K562 (cell line): ENCODE results near the gene FAM227B. TPM values are rescaled to one million over a fixed set of nuclear protein-coding genes. Genes with fewer than 3 reads are reported as not detected.

Source experiments
- CBX2 ChIP-seq: fragments of 200-600 bp; sonication (generic); IDR thresholded peaks from one replicate; pipeline ENCODE4 v1.6.1; 2012; ENCODE audit warnings: mild to moderate bottlenecking, low read length, inconsistent platforms; ENCODE audit not compliant: insufficient read depth, poor library complexity, severe bottlenecking
- GTF2F1 ChIP-seq: IDR thresholded peaks from 2 replicates; pipeline ENCODE4 v1.6.1; 2011; ENCODE audit warnings: low read depth, low read length, improper control_type of control experiment
- NCOA4 ChIP-seq: fragments of 450-650 bp; IDR thresholded peaks from 2 replicates; pipeline ENCODE4 v1.6.1; 2018; ENCODE audit warnings: mild to moderate bottlenecking; ENCODE audit not compliant: partially characterized antibody
- POLR2AphosphoS5 ChIP-seq: IDR thresholded peaks from 2 replicates; pipeline ENCODE4 v1.6.1; 2011; ENCODE audit warnings: mild to moderate bottlenecking, low read depth, low read length, moderate library complexity; ENCODE audit not compliant: control insufficient read depth, insufficient read depth
- TAF1 ChIP-seq: IDR thresholded peaks from 2 replicates; pipeline ENCODE4 v1.6.1; 2011; ENCODE audit warnings: mild to moderate bottlenecking, low read length, moderate library complexity; ENCODE audit not compliant: insufficient read depth, control insufficient read depth, severe bottlenecking; ENCODE audit errors: extremely low read depth
- TRIM28 ChIP-seq: fragments of 450-650 bp; IDR thresholded peaks from 2 replicates; pipeline ENCODE4 v1.6.1; 2017
- ZFX ChIP-seq: sonication (generic); formaldehyde crosslinking; IDR thresholded peaks from 2 replicates; pipeline ENCODE4 v1.8.0; 2022; ENCODE audit warnings: mild to moderate bottlenecking, missing genetic modification reagents, moderate library complexity
- polyA plus RNA-seq, 8 experiments: library from polyadenylated mRNA; depleted of rRNA in 4 of 8; stranded (reverse) in 5 of 8; unstranded in 3 of 8; fragments of >200 nt; fragmentation: Nextera tagmentation in 2 of 8; fragmentation: Illumina TruSeq in 1 of 8; extraction: Ambion mirVana in 2 of 8; extraction: Trizol in 1 of 8; gene quantifications; 2 replicates each; pipeline versions ENCODE4 v1.2.1 to v1.2.3, GENCODE V29; 2011 to 2014; ENCODE audit warnings: inconsistent platforms in 1 of 8, missing spikeins in 1 of 8
- total RNA-seq, 7 experiments: library from RNA; depleted of rRNA in 6 of 7; stranded (reverse); fragments of >200 nt in 6 of 7; fragmentation: Illumina TruSeq in 2 of 7; extraction: Trizol in 2 of 7; gene quantifications; 2 replicates each; pipeline versions ENCODE4 v1.2.1 to v1.2.3, GENCODE V29; 2011 to 2021; ENCODE audit warnings: low replicate concordance in 1 of 7
- TF ChIP-seq, protein P1 (sequence below): fragments of 450-650 bp; IDR thresholded peaks from 2 replicates; pipeline ENCODE4 v1.6.1; 2016; ENCODE audit warnings: mild to moderate bottlenecking, moderate library complexity
- TF ChIP-seq, protein P2 (sequence below): fragments of 250-450 bp; sonication (Bioruptor Pico); IDR thresholded peaks from 2 replicates; pipeline ENCODE4 v1.5.0; 2021
- TF ChIP-seq, protein P3 (sequence below): fragments of 450-650 bp; IDR thresholded peaks from 2 replicates; pipeline ENCODE4 v1.6.1; 2017; ENCODE audit warnings: antibody characterized with exemption, mild to moderate bottlenecking

Gene FAM227B
- total and polyA plus RNA-seq, 9 of the 15 experiments (the other 6 are each of a cell fraction or from before 2014, with no cell fraction given): 5.1 to 12.5 (median 11.2) TPM

DNA sequence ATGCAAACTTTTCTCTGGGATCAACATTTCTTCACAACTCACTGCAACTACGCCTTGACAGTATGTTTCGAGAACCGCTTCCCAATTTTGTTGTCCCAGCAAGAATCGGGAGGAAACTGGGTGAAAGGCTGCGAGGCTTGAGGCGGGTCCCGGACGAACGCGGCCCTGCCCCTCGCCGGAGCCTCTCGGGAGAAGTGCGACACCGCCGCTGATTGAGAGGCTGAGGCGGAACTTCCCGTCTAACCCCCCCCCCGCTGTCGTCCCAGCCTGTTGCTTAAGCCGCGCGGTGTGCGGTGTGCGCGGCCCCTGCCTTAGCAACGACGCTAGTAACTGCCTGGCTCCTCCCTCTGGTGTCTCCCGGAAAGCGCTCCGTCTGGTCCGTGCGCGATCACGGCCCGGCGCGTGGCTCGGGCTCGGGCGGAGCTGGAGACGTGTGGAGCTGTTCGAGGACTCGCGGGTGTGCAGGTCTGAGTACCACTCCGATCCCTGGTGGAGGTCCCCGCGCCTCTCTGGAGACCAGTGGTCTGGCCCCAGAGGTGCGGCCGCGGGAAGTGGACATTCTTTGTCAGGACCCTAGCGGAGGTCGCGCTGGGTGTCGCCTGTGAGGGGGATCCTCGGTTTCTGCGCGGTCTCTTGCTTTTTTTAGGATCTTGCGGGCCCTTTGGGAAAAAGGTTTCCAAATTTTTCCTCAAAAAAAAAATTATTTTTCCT lies at the start of gene FAM227B, which contains the start of gene DTWD1 (continued):
- TF ChIP-seq, protein P1, sequence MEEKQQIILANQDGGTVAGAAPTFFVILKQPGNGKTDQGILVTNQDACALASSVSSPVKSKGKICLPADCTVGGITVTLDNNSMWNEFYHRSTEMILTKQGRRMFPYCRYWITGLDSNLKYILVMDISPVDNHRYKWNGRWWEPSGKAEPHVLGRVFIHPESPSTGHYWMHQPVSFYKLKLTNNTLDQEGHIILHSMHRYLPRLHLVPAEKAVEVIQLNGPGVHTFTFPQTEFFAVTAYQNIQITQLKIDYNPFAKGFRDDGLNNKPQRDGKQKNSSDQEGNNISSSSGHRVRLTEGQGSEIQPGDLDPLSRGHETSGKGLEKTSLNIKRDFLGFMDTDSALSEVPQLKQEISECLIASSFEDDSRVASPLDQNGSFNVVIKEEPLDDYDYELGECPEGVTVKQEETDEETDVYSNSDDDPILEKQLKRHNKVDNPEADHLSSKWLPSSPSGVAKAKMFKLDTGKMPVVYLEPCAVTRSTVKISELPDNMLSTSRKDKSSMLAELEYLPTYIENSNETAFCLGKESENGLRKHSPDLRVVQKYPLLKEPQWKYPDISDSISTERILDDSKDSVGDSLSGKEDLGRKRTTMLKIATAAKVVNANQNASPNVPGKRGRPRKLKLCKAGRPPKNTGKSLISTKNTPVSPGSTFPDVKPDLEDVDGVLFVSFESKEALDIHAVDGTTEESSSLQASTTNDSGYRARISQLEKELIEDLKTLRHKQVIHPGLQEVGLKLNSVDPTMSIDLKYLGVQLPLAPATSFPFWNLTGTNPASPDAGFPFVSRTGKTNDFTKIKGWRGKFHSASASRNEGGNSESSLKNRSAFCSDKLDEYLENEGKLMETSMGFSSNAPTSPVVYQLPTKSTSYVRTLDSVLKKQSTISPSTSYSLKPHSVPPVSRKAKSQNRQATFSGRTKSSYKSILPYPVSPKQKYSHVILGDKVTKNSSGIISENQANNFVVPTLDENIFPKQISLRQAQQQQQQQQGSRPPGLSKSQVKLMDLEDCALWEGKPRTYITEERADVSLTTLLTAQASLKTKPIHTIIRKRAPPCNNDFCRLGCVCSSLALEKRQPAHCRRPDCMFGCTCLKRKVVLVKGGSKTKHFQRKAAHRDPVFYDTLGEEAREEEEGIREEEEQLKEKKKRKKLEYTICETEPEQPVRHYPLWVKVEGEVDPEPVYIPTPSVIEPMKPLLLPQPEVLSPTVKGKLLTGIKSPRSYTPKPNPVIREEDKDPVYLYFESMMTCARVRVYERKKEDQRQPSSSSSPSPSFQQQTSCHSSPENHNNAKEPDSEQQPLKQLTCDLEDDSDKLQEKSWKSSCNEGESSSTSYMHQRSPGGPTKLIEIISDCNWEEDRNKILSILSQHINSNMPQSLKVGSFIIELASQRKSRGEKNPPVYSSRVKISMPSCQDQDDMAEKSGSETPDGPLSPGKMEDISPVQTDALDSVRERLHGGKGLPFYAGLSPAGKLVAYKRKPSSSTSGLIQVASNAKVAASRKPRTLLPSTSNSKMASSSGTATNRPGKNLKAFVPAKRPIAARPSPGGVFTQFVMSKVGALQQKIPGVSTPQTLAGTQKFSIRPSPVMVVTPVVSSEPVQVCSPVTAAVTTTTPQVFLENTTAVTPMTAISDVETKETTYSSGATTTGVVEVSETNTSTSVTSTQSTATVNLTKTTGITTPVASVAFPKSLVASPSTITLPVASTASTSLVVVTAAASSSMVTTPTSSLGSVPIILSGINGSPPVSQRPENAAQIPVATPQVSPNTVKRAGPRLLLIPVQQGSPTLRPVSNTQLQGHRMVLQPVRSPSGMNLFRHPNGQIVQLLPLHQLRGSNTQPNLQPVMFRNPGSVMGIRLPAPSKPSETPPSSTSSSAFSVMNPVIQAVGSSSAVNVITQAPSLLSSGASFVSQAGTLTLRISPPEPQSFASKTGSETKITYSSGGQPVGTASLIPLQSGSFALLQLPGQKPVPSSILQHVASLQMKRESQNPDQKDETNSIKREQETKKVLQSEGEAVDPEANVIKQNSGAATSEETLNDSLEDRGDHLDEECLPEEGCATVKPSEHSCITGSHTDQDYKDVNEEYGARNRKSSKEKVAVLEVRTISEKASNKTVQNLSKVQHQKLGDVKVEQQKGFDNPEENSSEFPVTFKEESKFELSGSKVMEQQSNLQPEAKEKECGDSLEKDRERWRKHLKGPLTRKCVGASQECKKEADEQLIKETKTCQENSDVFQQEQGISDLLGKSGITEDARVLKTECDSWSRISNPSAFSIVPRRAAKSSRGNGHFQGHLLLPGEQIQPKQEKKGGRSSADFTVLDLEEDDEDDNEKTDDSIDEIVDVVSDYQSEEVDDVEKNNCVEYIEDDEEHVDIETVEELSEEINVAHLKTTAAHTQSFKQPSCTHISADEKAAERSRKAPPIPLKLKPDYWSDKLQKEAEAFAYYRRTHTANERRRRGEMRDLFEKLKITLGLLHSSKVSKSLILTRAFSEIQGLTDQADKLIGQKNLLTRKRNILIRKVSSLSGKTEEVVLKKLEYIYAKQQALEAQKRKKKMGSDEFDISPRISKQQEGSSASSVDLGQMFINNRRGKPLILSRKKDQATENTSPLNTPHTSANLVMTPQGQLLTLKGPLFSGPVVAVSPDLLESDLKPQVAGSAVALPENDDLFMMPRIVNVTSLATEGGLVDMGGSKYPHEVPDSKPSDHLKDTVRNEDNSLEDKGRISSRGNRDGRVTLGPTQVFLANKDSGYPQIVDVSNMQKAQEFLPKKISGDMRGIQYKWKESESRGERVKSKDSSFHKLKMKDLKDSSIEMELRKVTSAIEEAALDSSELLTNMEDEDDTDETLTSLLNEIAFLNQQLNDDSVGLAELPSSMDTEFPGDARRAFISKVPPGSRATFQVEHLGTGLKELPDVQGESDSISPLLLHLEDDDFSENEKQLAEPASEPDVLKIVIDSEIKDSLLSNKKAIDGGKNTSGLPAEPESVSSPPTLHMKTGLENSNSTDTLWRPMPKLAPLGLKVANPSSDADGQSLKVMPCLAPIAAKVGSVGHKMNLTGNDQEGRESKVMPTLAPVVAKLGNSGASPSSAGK: peak; percentile 91
- TF ChIP-seq, protein P2, sequence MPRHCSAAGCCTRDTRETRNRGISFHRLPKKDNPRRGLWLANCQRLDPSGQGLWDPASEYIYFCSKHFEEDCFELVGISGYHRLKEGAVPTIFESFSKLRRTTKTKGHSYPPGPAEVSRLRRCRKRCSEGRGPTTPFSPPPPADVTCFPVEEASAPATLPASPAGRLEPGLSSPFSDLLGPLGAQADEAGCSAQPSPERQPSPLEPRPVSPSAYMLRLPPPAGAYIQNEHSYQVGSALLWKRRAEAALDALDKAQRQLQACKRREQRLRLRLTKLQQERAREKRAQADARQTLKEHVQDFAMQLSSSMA (CRISPR knock-in tag): no peak
- TF ChIP-seq, protein P3, sequence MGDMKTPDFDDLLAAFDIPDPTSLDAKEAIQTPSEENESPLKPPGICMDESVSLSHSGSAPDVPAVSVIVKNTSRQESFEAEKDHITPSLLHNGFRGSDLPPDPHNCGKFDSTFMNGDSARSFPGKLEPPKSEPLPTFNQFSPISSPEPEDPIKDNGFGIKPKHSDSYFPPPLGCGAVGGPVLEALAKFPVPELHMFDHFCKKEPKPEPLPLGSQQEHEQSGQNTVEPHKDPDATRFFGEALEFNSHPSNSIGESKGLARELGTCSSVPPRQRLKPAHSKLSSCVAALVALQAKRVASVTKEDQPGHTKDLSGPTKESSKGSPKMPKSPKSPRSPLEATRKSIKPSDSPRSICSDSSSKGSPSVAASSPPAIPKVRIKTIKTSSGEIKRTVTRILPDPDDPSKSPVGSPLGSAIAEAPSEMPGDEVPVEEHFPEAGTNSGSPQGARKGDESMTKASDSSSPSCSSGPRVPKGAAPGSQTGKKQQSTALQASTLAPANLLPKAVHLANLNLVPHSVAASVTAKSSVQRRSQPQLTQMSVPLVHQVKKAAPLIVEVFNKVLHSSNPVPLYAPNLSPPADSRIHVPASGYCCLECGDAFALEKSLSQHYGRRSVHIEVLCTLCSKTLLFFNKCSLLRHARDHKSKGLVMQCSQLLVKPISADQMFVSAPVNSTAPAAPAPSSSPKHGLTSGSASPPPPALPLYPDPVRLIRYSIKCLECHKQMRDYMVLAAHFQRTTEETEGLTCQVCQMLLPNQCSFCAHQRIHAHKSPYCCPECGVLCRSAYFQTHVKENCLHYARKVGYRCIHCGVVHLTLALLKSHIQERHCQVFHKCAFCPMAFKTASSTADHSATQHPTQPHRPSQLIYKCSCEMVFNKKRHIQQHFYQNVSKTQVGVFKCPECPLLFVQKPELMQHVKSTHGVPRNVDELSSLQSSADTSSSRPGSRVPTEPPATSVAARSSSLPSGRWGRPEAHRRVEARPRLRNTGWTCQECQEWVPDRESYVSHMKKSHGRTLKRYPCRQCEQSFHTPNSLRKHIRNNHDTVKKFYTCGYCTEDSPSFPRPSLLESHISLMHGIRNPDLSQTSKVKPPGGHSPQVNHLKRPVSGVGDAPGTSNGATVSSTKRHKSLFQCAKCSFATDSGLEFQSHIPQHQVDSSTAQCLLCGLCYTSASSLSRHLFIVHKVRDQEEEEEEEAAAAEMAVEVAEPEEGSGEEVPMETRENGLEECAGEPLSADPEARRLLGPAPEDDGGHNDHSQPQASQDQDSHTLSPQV: no peak
- TF ChIP-seq TRIM28 (peak; percentile 32; the same call in 1 of the 2 replicates), ZFX (CRISPR knock-in tag) (peak; percentile 85), CBX2 (no peak), POLR2AphosphoS5 (peak; percentile 73), NCOA4 (no peak), GTF2F1 (peak; percentile 74; the same call in 1 of the 2 replicates), TAF1 (peak; percentile 95)
